Stimulated activated CD4-positive, alpha-beta T cell treated with anti-CD3 and anti-CD28 coated beads, Interleukin-1b, Interleukin-23, amount 100 ng/mL, for 24 hours (primary cell): ENCODE results near the gene CACNG6.

ENCODE experiments used
- DNase-seq, 4 experiments: peaks; one replicate each; pipeline ENCODE4 v3.0.0-alpha.2; 2020; ENCODE audit warnings: low read depth in 4 of 4, low spot score in 1 of 4

Gene CACNG6

GRCh38 chr19:53966931-53967330 is 24.5 kb upstream of the CACNG6 start:
- no peak for DNase-seq

- DNase-seq = no peak
These were observed 22.1 kb upstream of the CACNG6 start for GRCh38 chr19:53969366-53969765.

GRCh38 chr19:53971673-53972072 is 19.8 kb upstream of the CACNG6 start:
- DNase-seq = no peak

- peak; percentile 31 to 40 (median 39) for DNase-seq
These were observed 13.9 kb upstream of the CACNG6 start for GRCh38 chr19:53977429-53977990.

GRCh38 chr19:53977991-53978731 is 13.3 kb upstream of the CACNG6 start:
- peak in 2 of 4 experiments; percentile 9 to 18 for DNase-seq

- DNase-seq = no peak
These were observed 12.2 kb upstream of the CACNG6 start for GRCh38 chr19:53978975-53979801.

GRCh38 chr19:53980539-53981375 is 10.7 kb upstream of the CACNG6 start:
- DNase-seq = no peak

GRCh38 chr19:53981376-53981951 is 10.0 kb upstream of the CACNG6 start:
- no peak for DNase-seq

- DNase-seq = no peak
These were observed 9.4 kb upstream of the CACNG6 start for GRCh38 chr19:53982001-53982451.

GRCh38 chr19:53982611-53983010 is 8.8 kb upstream of the CACNG6 start:
- no peak for DNase-seq

- no peak for DNase-seq
These were observed 7.8 kb upstream of the CACNG6 start for GRCh38 chr19:53983457-53984289.

GRCh38 chr19:53985863-53986262 is 5.6 kb upstream of the CACNG6 start:
- no peak for DNase-seq

- no peak for DNase-seq
These were observed 2.5 kb upstream of the CACNG6 start for GRCh38 chr19:53988981-53989380.

GRCh38 chr19:53989600-53990533 is 1.6 kb upstream of the CACNG6 start:
- DNase-seq = no peak

- DNase-seq = no peak
These were observed 774 bp downstream of the CACNG6 start for GRCh38 chr19:53992211-53992610.

- no peak for DNase-seq
These were observed 1.4 kb downstream of the CACNG6 start for GRCh38 chr19:53992815-53993214.

GRCh38 chr19:53993448-53993847 is 2.0 kb downstream of the CACNG6 start:
- no peak for DNase-seq

GRCh38 chr19:53994811-53995210 is 3.4 kb downstream of the CACNG6 start:
- DNase-seq = no peak

GRCh38 chr19:53998223-53998622 is 6.8 kb downstream of the CACNG6 start:
- no peak for DNase-seq
